ENCODE measurements around the gene GRK4. TPM values are rescaled to one million over a fixed set of nuclear protein-coding genes. Genes with fewer than 3 reads are reported as not detected.

The GRK4 gene
- total and polyA plus RNA-seq, 2 donors (not counting 1 experiment from before 2014, with no cell fraction given), result 0.73 to 2.3 TPM

- WGBS (ENCODE audit: insufficient coverage), result under 1% methylated on average over 67 of the region's 81 CpGs
- peaks cover 38 to 51% of the 10 kb centered on the region in 2 donors for H3K4me1 ChIP-seq (ENCODE audit: control insufficient read depth in 2 of 2, insufficient read depth in 2 of 2, low read length in 2 of 2)
- H3K79me2 ChIP-seq (ENCODE audit: control insufficient read depth, insufficient read depth, low read length), result peaks cover 32% of the 10 kb centered on the region
- H3K27me3 ChIP-seq (replicated peaks in 1 of 4; ENCODE audit: control extremely low read depth in 1 of 4, control insufficient read depth in 3 of 4, insufficient read depth in 4 of 4, low read length in 3 of 4), result no peaks in the 10 kb centered on the region
- peaks cover 24% of the 10 kb centered on the region for H4K20me1 ChIP-seq (ENCODE audit: control insufficient read depth, insufficient read depth, low read length, poor library complexity, severe bottlenecking)
- peak within 1 kb of the TSS; percentile 96 for H2AFZ ChIP-seq (ENCODE audit: insufficient read depth, low read depth, low read length, poor library complexity, severe bottlenecking)
- ATAC-seq (ENCODE audit: low read depth) (peak; percentile 77), DNase-seq (peak; percentile 99)
- H3K27me3 Mint-ChIP-seq, result no peaks in the 10 kb centered on the region
- no peaks in the 10 kb centered on the region for H3K9me3 Mint-ChIP-seq (ENCODE audit: insufficient read depth)
- peak within 1 kb of the TSS; percentile 72 to 83 for H3K27ac ChIP-seq (ENCODE audit: low read length in 2 of 2)
- H3K27ac Mint-ChIP-seq, result peak within 1 kb of the TSS; percentile 96
- peak within 1 kb of the TSS; percentile 89 for H3K9ac ChIP-seq (ENCODE audit: low read length)
- H3K4me3 ChIP-seq (ENCODE audit: control extremely low read depth in 1 of 5, extremely low read depth in 1 of 5, insufficient read depth in 1 of 5, low read depth in 2 of 5, low read length in 4 of 5), result peak within 1 kb of the TSS; percentile 59 to 96 (median 76)
- CTCF ChIA-PET, result interaction anchor here (1.1 kb wide), 2 partner anchors 15 to 27 kb away, joined by 3 to 4 read pairs; no protein-coding TSS in a partner anchor
- no peak for TF ChIP-seq EZH2 (IDR thresholded peaks at IDR 0.05; ENCODE audit: borderline replicate concordance, insufficient read depth, low read depth, low read length, poor library complexity, severe bottlenecking)
- TF ChIP-seq, protein P1, sequence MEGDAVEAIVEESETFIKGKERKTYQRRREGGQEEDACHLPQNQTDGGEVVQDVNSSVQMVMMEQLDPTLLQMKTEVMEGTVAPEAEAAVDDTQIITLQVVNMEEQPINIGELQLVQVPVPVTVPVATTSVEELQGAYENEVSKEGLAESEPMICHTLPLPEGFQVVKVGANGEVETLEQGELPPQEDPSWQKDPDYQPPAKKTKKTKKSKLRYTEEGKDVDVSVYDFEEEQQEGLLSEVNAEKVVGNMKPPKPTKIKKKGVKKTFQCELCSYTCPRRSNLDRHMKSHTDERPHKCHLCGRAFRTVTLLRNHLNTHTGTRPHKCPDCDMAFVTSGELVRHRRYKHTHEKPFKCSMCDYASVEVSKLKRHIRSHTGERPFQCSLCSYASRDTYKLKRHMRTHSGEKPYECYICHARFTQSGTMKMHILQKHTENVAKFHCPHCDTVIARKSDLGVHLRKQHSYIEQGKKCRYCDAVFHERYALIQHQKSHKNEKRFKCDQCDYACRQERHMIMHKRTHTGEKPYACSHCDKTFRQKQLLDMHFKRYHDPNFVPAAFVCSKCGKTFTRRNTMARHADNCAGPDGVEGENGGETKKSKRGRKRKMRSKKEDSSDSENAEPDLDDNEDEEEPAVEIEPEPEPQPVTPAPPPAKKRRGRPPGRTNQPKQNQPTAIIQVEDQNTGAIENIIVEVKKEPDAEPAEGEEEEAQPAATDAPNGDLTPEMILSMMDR (IDR thresholded peaks at IDR 0.05), result no peak
- no peaks in the 10 kb centered on the region for H3K36me3 ChIP-seq (replicated peaks in 1 of 2; ENCODE audit: control extremely low read depth in 1 of 2, control insufficient read depth in 1 of 2, extremely low read depth in 1 of 2, insufficient read depth in 2 of 2, low read length in 1 of 2)
- intact Hi-C loops (cut with micrococcal nuclease), result loop anchor here (1.0 to 10.0 kb wide), 5 partner anchors 27 to 1489 kb away; partner anchors contain the start of genes ADD1, GRK4, NOP14 and TNIP2
- POLR2A ChIA-PET, result interaction anchor here (0.6 to 0.8 kb wide), 6 partner anchors 32 to 882 kb away, joined by 3 to 9 read pairs (median 4); no protein-coding TSS in a partner anchor
- H3K4me3 Mint-ChIP-seq, result peak within 1 kb of the TSS; percentile 95
- H3K4me2 ChIP-seq (replicated peaks; ENCODE audit: low read depth, low read length, poor library complexity, severe bottlenecking), result peak within 1 kb of the TSS; percentile 99
- no peaks in the 10 kb centered on the region for H3K9me3 ChIP-seq (ENCODE audit: control extremely low read depth in 1 of 3, control insufficient read depth in 2 of 3, insufficient read depth in 1 of 3, low read length in 2 of 3)
- peaks cover 33% of the 10 kb centered on the region for H3K4me1 Mint-ChIP-seq
These were observed 110.9 kb downstream of the GRK4 start, which contains the start of the genes HTT and HTT-AS for GRCh38 chr4:3074078-3074845. HTT (plus strand) TSS chr4:3074681; CDS start chr4:3074826, 145 bp downstream. HTT-AS (minus strand) TSS chr4:3074538.
